T-helper 1 cell treated with Interleukin-12 subunit alpha and Interleukin-12 subunit beta and Interleukin-4 antibody, amounts not matched to agents 30 μg/mL and 1 μg/mL, for 36 hours (primary cell): ENCODE results near the gene UBD.

Experiments
- H3K27ac Mint-ChIP-seq: one replicate; pipeline ENCODE4 v1.8.0; 2021; ENCODE audit warnings: mild to moderate bottlenecking, mixed read lengths
- H3K27me3 Mint-ChIP-seq: one replicate; pipeline ENCODE4 v1.8.0; 2021; ENCODE audit warnings: low read depth, mixed read lengths
- H3K36me3 Mint-ChIP-seq: one replicate; pipeline ENCODE4 v1.8.0; 2021; ENCODE audit warnings: low read depth, mixed read lengths
- H3K4me1 Mint-ChIP-seq: one replicate; pipeline ENCODE4 v1.8.0; 2021; ENCODE audit warnings: low read depth, mixed read lengths
- H3K4me3 Mint-ChIP-seq: one replicate; pipeline ENCODE4 v1.8.0; 2021; ENCODE audit warnings: mild to moderate bottlenecking, moderate library complexity, mixed read lengths
- H3K9me3 Mint-ChIP-seq: one replicate; pipeline ENCODE4 v1.8.0; 2021; ENCODE audit warnings: mixed read lengths

UBD gene

DNA sequence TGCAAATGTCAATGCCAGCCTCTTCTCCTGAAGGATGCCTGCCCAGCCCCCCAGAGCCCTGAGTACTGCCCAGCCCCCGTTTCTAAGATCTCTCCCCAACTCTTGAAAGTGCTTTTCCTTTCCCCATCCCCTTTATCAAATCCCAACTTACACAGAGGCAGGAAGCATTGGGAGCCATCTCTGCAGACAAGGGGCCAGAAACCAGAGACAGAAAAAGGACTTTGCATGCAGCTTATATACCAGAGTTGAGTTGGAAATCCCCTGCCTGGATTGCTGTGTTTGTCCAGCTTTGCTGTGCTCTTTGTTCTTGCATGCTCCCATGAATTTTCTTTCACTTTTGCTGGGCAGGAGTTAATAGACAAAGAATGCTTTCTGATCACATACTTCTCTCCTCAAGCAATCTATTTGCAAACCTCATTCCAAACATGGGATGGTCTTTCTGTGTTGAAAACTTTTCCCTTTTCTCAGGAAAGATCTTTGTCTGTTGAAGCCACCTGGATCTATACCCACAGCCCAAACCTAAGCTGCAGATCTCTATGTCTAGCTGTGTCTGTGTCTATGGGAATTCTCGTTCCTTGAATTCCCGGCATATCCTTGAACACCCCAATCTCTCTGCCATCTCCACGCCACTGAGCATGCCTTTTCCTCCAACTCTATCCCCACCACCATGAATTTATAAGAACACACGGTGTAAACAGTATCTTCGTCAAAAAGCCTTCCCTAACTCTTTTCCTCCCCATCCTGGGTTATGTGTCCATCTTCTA, at the start of gene UBD:
TSS of gene UBD (minus strand) at position 209 of the 764 bp plus-strand sequence. CDS start at position 178, 31 bp downstream.
- peaks cover 2% of the 10 kb centered on the region for H3K4me1 Mint-ChIP-seq
- H3K27ac Mint-ChIP-seq, result no peak within 1 kb of the TSS
- no peak within 1 kb of the TSS for H3K4me3 Mint-ChIP-seq
- H3K36me3 Mint-ChIP-seq, result no peaks in the 10 kb centered on the region
- H3K9me3 Mint-ChIP-seq, result no peaks in the 10 kb centered on the region
- H3K27me3 Mint-ChIP-seq, result peaks cover 50% of the 10 kb centered on the region

DNA sequence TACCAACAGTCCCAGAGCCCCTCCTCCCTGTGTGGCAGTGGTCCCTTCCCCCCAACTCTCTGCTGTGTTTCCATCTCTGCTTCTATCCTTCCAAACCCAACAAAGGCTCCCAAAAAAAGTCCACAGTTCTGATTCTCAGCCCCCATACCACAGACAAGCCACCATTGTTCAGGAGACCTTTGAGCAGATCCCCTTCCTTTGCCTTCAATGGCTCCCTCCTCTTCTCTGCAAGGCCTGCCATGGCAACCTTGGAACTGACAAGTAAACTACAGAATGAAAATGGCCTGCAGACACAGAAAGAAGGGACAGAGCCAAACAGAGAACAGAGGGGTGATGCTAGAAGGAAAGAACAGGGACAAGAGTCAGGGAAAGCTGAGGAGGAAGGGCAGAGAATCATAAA, 48.6 kb upstream of the UBD start:
- Mint-ChIP-seq H3K4me1 (no peaks in the 10 kb centered on the region), H3K4me3 (no peak overlapping the region), H3K36me3 (peaks cover 17% of the 10 kb centered on the region), H3K9me3 (no peaks in the 10 kb centered on the region), H3K27me3 (no peaks in the 10 kb centered on the region), H3K27ac (no peak overlapping the region)

DNA sequence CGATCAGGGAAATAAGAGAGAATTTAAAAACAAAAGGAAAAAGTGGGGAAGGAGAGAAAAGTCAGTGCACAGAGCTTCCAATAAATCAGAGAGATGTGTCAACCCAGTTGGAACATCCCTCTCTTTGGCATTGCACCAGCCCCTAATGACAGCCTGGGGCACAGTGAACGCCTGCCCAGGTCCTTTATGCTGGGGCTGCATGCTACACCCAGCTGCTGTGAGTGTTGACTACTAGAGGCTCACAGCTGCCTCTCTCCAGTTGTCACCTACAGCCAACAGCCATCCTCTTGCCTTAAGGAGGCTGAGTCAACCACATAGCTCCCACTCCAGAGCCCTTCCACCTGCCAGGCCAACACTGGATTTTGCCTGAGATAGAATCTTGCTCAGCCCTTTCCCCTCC, 44.4 kb upstream of the UBD start:
- Mint-ChIP-seq H3K4me1 (no peaks in the 10 kb centered on the region), H3K27ac (no peak overlapping the region), H3K27me3 (no peaks in the 10 kb centered on the region), H3K4me3 (no peak overlapping the region), H3K9me3 (no peaks in the 10 kb centered on the region), H3K36me3 (peaks cover 11% of the 10 kb centered on the region)

DNA sequence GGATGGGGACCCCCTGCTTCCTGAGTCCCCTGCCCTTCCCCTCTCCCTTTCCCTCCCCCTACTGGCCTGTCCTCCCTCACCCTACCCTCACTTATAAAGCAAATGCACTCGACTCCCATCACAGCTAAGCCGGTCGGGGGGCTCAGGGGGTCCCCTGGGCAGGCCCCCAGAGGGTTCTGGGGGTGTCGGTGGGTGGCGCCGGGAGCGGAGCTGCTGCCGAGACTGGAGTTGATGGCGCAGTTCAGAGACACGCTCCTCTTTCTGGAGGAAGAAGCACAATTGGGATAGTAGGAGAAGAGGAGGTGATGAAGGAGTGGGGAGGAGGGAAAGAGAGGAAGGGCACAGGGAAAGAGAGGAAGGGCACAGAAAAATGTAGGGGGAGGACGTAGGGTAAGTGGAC, 43.9 kb upstream of the UBD start:
- Mint-ChIP-seq H3K36me3 (peaks cover 11% of the 10 kb centered on the region), H3K27me3 (no peaks in the 10 kb centered on the region), H3K27ac (no peak overlapping the region), H3K4me1 (no peaks in the 10 kb centered on the region), H3K9me3 (no peaks in the 10 kb centered on the region), H3K4me3 (no peak overlapping the region)

DNA sequence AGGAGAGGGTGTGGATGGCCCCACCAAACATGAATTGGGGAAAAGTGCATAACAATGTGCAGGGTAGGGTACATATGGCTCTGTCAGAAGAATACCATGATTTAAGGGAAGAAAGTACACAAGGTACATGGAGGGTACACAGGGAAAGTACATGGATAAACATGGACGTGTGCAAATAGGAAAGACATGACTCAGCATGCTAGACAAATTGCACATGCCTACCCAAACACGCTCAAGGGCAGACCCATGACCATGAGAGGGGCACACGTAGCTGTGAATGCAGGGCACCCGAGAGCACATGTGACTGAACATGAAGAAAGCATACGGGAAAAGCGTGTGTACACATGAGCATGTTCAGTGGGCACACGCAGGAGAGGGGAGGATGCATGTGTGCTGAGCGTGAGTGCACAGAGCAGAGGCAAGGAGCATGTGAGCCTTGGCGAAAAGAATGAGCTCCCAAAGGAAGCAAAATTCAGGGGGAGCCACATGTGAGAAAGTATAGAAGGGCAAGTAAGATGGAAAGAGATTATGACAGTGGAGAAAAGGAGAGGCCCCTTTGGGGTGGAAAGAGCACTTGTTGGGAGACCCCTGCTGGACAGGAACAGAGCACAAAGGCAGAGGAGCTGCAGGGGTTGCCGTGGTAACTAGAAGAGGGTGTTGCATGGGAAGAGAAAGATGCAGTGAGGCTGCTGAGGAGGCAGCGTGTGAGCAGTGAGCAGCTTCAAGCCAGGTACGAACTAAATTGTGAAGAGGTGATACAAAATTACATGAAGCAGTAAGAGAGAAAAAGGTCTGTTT, 43.2 kb upstream of the UBD start:
- H3K27ac Mint-ChIP-seq, result no peak overlapping the region
- no peaks in the 10 kb centered on the region for H3K9me3 Mint-ChIP-seq
- peaks cover 11% of the 10 kb centered on the region for H3K36me3 Mint-ChIP-seq
- H3K4me1 Mint-ChIP-seq, result no peaks in the 10 kb centered on the region
- H3K4me3 Mint-ChIP-seq, result no peak overlapping the region
- H3K27me3 Mint-ChIP-seq, result no peaks in the 10 kb centered on the region

DNA sequence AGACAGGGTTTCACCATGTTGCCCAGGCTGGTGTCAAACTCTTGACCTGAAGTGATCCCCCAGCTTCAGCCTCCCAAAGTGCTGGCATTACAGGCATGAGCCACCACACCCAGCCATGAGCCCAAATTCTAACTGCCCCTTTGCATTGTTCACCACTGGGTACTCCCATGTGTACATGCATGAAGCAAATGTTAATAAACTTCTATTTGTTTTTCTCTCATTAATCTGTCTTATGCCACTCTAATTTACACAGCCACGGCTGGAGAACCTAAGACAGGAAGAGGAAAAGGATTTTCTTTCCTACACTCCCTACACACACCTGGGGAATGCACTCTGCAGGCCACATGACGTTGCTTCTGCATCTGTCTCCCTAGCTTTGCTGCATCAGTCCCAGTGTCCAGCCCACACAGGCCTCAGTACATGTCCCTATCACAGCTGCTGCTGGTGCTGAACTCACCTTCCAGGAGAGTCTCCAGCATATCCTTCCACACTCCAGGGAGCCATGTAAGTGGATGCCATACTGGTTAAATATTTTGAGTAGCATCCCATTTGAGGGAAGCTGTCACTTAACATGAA, 38.7 kb upstream of the UBD start:
- Mint-ChIP-seq H3K36me3 (peaks cover 4% of the 10 kb centered on the region), H3K9me3 (no peaks in the 10 kb centered on the region), H3K4me1 (no peaks in the 10 kb centered on the region), H3K4me3 (no peak overlapping the region), H3K27ac (no peak overlapping the region), H3K27me3 (peaks cover 10% of the 10 kb centered on the region)

DNA sequence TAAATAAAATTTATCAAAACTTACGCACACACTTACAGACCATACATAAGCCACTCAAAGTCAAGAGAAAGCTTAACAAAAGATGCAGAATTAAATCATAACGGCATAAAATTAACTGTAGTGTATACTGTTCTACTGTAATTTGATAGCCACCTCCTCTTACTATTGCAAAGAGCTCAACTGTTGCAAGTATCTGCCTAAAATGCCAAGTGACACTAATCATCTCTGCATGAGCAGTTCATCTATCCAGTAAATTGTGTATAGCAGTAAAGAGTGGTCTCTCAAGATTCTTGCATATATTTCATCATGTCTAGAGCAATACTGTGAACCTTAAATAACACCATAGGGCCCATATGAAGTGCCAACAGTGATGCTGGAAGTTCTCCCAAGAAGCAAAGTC, 37.7 kb upstream of the UBD start:
- no peak overlapping the region for H3K4me3 Mint-ChIP-seq
- no peaks in the 10 kb centered on the region for H3K36me3 Mint-ChIP-seq
- no peak overlapping the region for H3K27ac Mint-ChIP-seq
- H3K4me1 Mint-ChIP-seq, result no peaks in the 10 kb centered on the region
- H3K27me3 Mint-ChIP-seq, result peaks cover 10% of the 10 kb centered on the region
- H3K9me3 Mint-ChIP-seq, result no peaks in the 10 kb centered on the region

DNA sequence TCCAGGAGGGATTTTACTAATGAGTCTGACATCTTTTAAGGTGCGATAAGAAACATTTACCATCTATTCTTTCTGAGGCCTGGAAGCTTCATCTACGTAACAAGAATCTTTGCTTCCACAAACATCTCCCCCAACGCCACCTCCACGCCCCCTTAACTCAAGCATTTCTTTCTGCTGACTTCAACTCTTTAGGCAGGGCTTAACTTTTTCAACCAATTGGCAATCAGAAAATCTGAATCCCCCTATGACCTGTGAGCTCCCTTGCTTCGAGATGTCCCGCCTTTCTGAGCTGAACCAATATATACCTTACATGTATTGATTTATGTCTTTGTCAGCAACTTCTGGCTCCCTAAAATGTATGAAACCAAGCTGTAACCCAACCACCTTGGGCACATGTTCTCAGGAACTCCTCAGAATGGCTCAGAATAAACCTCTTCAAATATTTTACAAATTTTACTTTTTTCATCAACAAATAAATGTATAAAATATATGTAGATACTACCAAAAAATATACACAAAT, 36.9 kb upstream of the UBD start:
- Mint-ChIP-seq H3K9me3 (no peaks in the 10 kb centered on the region), H3K4me3 (no peak overlapping the region), H3K27ac (no peak overlapping the region), H3K36me3 (no peaks in the 10 kb centered on the region), H3K27me3 (peaks cover 15% of the 10 kb centered on the region), H3K4me1 (no peaks in the 10 kb centered on the region)

DNA sequence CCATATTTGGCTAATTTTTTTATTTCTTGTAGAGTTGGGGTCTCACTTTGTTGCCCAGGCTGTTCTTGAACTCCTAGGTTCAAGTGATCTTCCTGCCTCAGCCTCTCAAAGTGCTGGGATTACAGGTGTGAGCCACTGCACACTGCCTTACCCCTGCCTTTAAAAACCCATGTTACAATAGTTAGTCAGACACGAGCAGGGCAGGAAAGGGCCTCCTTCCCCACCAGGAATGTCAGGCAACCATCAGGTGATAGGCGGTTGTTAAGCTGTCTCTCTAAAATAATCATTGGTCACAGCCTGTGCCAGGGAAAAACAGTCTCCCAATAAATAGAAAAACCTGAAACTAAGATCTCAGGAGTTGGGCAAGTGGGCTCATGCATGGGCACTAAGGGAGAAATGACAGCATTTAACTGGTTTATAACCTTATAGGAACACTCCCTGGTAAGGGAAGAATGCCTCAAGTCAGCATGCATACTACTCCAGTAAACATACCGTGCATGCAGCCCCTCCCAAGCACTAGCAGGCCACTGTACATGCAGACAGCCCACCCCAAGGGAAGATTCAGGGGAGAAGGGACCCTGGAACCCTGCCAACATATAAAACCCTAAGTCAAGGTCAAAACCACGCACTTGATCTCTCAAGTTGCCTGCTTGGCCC, 33.8 kb upstream of the UBD start:
- Mint-ChIP-seq H3K9me3 (no peaks in the 10 kb centered on the region), H3K27me3 (peaks cover 29% of the 10 kb centered on the region)

DNA sequence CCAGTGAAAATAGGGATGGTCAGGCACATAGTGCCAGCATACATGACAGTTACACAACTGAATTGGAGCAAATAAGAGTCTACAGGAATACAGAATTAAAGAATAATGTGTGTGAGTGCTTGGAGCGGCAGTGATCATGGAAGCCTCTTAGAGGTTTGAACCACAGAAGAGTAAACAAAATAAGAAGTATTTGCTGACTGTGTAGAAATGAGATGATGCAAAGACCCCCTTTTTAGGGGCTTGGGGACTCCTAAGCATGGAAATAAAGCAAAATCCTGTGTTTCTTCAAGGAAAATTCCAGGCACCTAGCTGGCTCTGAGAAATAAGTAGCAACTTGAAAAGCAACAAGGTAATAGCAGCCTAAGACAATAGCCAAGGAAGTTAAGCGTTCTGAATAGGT, 32.1 kb upstream of the UBD start:
- Mint-ChIP-seq H3K4me1 (no peaks in the 10 kb centered on the region), H3K27ac (no peak overlapping the region), H3K36me3 (no peaks in the 10 kb centered on the region), H3K4me3 (no peak overlapping the region), H3K9me3 (no peaks in the 10 kb centered on the region), H3K27me3 (peaks cover 41% of the 10 kb centered on the region)

More for the DNA sequence above, 33.8 kb upstream of the UBD start:
- Mint-ChIP-seq H3K36me3 (no peaks in the 10 kb centered on the region), H3K4me1 (no peaks in the 10 kb centered on the region), H3K27ac (no peak overlapping the region), H3K4me3 (no peak overlapping the region)

DNA sequence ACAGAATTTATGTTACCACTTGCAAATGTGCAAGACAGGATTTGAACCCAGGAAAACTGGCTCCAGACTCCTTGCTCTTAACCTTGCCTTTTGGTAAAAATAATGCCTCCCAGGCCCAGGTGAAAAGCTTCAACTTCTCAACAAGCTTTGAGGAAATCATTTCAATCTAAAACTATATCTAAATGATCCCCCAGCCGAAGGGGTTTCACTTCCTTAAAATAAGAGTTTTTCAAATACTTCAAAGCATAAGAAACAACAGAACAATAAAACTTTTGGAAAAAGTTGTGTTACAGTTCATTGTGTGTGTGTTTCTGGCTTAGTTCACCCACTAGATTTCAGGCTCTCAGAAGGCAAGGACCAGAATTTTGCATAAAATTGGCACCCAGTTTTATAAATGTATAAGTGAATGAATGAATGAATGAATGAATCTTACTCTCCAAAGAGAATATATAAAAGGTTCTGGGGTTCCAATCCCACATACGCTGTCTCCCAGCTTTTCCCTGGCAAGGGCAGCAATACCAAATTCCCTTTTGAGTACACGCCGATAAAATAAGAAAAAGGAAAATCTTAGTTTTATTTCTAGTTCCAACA, 30.8 kb upstream of the UBD start:
- Mint-ChIP-seq H3K4me3 (no peak overlapping the region), H3K27me3 (peaks cover 41% of the 10 kb centered on the region), H3K9me3 (no peaks in the 10 kb centered on the region), H3K27ac (no peak overlapping the region), H3K4me1 (no peaks in the 10 kb centered on the region), H3K36me3 (no peaks in the 10 kb centered on the region)

DNA sequence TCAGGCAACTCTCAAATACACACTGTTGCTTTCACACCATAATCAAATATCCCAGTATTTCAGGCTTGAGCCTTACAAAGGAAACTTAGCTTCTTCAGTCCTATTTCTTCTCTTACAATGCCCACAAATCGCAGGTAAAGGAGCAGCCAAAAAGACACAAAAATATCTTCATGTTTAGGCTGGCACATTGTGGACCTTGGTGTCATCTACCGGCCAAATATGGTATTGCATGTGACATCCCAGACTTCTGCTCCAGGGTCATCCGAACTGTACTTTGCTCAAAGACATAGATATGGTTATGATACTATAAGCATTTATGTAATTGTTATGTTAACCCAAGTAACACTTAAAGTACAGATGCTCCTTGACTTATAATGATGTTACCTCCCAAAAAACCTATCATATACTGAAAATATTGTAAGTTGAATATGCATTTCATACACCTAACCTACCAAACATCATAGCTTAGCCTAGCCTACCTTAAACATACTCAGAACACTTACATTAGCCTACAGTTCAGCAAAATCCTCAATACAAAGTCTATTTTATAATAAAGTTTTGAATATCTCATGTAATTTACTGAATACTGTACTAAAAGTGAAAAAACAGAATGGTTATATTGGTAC, 30.0 kb upstream of the UBD start:
- Mint-ChIP-seq H3K27ac (no peak overlapping the region), H3K9me3 (no peaks in the 10 kb centered on the region), H3K36me3 (no peaks in the 10 kb centered on the region), H3K4me1 (no peaks in the 10 kb centered on the region), H3K4me3 (no peak overlapping the region), H3K27me3 (peaks cover 35% of the 10 kb centered on the region)

DNA sequence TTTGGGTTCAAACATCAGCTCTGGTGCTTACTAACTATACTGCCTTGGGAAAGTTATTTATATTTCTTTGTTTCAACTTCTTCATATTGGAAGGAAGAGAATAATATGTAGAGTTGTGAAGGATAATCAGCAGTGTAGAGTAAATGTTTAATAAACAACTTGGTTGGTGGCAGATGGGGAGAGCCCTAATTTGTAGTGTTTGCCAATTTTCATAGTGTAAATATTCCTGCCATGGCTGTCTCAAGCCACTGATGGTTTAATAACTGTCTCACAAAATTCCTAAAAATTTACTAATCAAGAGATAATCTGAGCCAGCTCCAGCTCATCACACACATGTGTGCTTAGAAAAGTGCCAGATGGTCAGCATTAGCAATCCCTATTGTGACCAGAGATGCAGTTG, 25.3 kb upstream of the UBD start, which contains the start of gene OR2H2:
TSS of gene OR2H2 (plus strand) at position 301 of the 400 bp plus-strand sequence. CDS start 2,824 bp downstream, outside the sequence.
- Mint-ChIP-seq H3K27ac (no peak within 1 kb of the TSS), H3K27me3 (peaks cover 28% of the 10 kb centered on the region), H3K4me3 (no peak within 1 kb of the TSS), H3K4me1 (no peaks in the 10 kb centered on the region), H3K36me3 (no peaks in the 10 kb centered on the region), H3K9me3 (no peaks in the 10 kb centered on the region)

DNA sequence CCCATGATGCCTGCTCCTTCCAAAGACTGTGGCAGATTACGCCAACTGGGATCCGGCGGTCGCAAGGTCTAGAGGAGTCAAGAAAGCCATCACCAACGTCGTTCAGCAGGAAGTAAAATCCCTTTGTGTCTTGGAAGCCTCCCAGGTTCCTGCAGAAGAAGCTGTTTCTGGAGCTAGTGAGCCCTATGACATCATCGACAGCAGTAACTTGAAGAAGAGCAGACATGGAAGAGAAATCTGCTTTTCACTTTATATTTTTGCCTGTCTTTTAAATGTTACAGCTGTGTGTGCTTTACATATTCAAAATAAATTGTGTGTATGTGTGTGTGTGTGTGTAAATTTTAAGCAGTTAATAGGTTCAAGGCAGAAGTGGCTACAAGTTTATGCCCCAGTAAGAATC, 18.0 kb upstream of the UBD start:
- H3K27ac Mint-ChIP-seq, result no peak overlapping the region
- H3K9me3 Mint-ChIP-seq, result no peaks in the 10 kb centered on the region
- no peak overlapping the region for H3K4me3 Mint-ChIP-seq
- peaks cover 32% of the 10 kb centered on the region for H3K27me3 Mint-ChIP-seq
- no peaks in the 10 kb centered on the region for H3K4me1 Mint-ChIP-seq
- no peaks in the 10 kb centered on the region for H3K36me3 Mint-ChIP-seq
